ENCODE results near the gene KRT10. TPM values are rescaled to one million over a fixed set of nuclear protein-coding genes. Genes with fewer than 3 reads are reported as not detected.

The KRT10 gene
- total and polyA plus RNA-seq, 4 donors, result 4.3 to 65.0 (median 40.0) TPM

DNA sequence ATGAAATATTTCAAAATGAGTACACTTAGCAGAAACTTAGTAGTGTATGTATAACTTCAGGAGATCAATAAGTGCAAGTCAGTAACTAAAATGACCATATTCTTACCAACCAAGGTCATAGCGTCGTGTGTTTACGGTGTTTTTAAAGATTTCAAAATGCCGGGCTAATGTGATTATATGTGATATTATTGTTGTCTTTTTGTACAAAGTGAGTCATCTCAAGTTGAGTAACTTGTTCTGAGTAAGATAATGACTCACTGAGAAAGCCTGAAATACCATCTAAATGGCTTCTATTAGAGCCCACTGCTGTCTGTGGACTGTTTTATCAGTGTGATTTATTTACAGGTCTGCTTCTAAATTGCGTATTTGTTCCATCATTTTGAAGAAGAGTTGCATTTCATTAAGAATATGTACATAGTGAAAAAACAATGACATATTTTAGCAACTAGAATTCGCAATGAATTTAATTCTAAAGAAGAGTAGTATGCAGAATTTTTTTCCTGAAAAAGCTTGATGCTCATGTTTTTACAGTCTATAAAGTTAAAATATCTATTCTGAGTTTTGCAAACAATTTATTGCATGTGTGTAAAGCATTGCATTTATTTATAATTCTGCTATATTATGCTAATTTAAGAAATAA lies 31.9 kb upstream of the KRT10 start:
- no peak overlapping the region for H3K27ac ChIP-seq (ENCODE audit: low read depth, low read length)
- no peaks in the 10 kb centered on the region for H3K36me3 ChIP-seq (ENCODE audit: control insufficient read depth, insufficient read depth, low read length)
- H3K27me3 ChIP-seq (ENCODE audit: control insufficient read depth, insufficient read depth, low read length), result no peaks in the 10 kb centered on the region
- H3K4me1 ChIP-seq (ENCODE audit: control insufficient read depth, insufficient read depth, low read length), result no peaks in the 10 kb centered on the region
- H3K4me3 ChIP-seq (ENCODE audit: low read depth, low read length), result no peak overlapping the region
- no CpG with 5 or more reads among the region's 6 CpGs for WGBS (ENCODE audit: insufficient coverage)
- H3K9me3 ChIP-seq (ENCODE audit: control insufficient read depth, insufficient read depth, low read length), result no peaks in the 10 kb centered on the region
- DNase-seq (ENCODE audit: low read depth in 4 of 6, low spot score in 6 of 6), result no peak

DNA sequence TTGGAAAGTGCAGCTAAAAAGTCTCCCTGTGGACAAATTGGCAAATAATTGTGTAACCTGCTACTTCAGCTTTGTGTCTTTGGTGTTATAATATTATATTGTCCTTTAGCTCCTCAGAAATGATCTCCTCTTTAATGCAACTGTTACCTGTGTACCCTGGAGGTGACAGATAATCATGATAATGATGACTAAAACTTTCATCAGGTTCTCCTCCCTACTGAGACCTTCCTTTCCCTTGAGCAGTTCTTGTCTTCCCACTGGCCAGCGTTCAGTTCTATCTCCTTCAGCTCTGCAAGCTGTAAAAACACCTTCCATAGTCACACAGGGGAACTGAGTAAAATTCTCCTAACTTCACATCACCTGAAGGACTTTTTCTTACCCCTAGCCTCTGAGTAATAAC lies 29.9 kb upstream of the KRT10 start:
- no peak for DNase-seq (ENCODE audit: low read depth in 4 of 6, low spot score in 6 of 6)
- Histone ChIP-seq H3K4me3 (ENCODE audit: low read depth, low read length) (no peak overlapping the region), H3K27me3 (ENCODE audit: control insufficient read depth, insufficient read depth, low read length) (no peaks in the 10 kb centered on the region), H3K36me3 (ENCODE audit: control insufficient read depth, insufficient read depth, low read length) (no peaks in the 10 kb centered on the region), H3K27ac (ENCODE audit: low read depth, low read length) (no peak overlapping the region), H3K9me3 (ENCODE audit: control insufficient read depth, insufficient read depth, low read length) (no peaks in the 10 kb centered on the region), H3K4me1 (ENCODE audit: control insufficient read depth, insufficient read depth, low read length) (no peaks in the 10 kb centered on the region)
- WGBS (ENCODE audit: insufficient coverage), result 30% methylated on average over 1 of the region's 1 CpG

DNA sequence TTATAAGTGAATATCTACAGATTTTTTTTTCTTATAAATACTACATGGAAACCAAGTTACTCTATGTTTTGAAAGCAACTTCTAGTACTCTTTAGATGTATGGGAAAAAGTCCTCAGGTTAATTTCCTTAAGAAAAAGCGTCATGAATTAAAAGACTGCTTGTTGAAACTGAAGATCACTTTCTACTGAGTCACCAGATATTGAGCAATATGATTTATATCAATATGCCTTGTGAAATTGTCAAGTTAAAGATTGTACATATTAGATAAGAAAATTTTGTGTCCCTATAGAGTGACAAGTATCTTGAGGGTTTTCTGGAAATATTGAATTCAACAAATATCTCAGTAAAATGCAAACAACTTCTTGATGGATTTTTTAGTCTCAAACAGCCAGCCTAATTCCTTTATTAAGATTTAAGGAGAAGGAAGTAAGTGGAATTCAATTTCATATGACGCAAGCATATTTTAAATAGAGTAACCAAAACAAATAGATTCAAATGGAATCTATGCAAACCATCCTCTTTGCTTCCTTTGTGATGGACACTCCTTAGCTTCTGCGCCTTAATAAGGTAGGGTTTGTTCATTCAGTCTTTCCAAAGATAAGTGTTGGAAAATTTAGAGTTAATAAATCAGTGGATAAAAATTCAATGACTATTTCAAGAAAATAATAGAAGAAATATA lies 28.0 kb upstream of the KRT10 start:
- Histone ChIP-seq H3K9me3 (ENCODE audit: control insufficient read depth, insufficient read depth, low read length) (no peaks in the 10 kb centered on the region), H3K4me1 (ENCODE audit: control insufficient read depth, insufficient read depth, low read length) (no peaks in the 10 kb centered on the region), H3K4me3 (ENCODE audit: low read depth, low read length) (no peak overlapping the region), H3K27ac (ENCODE audit: low read depth, low read length) (no peak overlapping the region), H3K27me3 (ENCODE audit: control insufficient read depth, insufficient read depth, low read length) (no peaks in the 10 kb centered on the region), H3K36me3 (ENCODE audit: control insufficient read depth, insufficient read depth, low read length) (no peaks in the 10 kb centered on the region)
- no CpG with 5 or more reads among the region's 3 CpGs for WGBS (ENCODE audit: insufficient coverage)
- no peak for DNase-seq (ENCODE audit: low read depth in 4 of 6, low spot score in 6 of 6)

DNA sequence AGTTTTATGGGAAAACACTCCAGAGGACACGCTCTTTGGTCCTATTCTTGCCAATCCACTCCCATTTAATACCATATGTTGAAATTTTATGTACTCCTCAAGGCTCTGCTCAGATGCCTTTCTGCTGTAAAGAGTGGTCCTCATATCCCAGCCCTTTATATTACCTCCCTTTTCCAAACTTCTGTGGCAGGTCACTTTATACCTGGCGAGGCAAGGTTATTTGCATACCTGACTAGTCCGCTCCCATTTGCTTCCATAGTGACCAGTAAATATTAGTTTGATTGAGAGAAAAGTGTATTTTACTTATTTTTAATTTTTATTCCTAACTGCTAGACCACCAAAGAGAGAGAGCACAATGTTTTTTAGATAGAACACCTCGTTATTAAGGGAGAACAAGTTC lies 27.3 kb upstream of the KRT10 start:
- no peak overlapping the region for H3K4me3 ChIP-seq (ENCODE audit: low read depth, low read length)
- no peaks in the 10 kb centered on the region for H3K27me3 ChIP-seq (ENCODE audit: control insufficient read depth, insufficient read depth, low read length)
- no peaks in the 10 kb centered on the region for H3K4me1 ChIP-seq (ENCODE audit: control insufficient read depth, insufficient read depth, low read length)
- DNase-seq (ENCODE audit: low read depth in 4 of 6, low spot score in 6 of 6), result no peak
- no peaks in the 10 kb centered on the region for H3K36me3 ChIP-seq (ENCODE audit: control insufficient read depth, insufficient read depth, low read length)
- no peak overlapping the region for H3K27ac ChIP-seq (ENCODE audit: low read depth, low read length)
- whole genome bisulfite sequencing (ENCODE audit: insufficient coverage), result no CpG with 5 or more reads among the region's 4 CpGs
- no peaks in the 10 kb centered on the region for H3K9me3 ChIP-seq (ENCODE audit: control insufficient read depth, insufficient read depth, low read length)

DNA sequence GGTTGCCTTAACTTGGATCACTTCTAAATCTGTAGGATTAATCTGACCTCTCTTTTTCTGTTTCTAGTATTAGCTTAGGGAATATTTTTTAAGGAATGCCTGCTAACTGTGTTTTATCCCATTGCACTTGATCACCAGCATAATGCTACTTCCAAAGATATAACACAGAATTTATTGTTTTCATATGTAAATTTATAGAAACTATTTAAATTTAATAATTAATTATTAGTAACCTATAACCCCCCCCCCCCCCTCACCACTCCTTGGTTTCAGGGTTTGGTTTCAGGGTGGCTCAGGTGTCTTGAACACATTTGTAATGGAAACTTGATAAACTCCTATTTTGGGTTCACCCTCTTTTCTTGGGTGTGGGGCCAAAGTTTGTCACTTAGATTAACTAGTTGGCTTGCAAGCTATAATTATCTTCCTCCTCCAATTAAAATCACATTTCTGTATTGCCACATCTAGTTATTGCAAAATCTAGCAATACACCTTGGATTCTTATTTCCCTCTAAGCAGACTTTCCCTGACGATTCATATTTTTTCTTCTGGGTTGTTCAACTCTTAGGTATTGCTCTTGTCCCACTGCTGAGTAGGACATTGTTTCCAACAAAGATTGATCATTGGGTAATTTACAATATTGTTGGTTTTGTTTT lies 26.3 kb upstream of the KRT10 start:
- Histone ChIP-seq H3K27ac (ENCODE audit: low read depth, low read length) (no peak overlapping the region), H3K27me3 (ENCODE audit: control insufficient read depth, insufficient read depth, low read length) (no peaks in the 10 kb centered on the region), H3K4me3 (ENCODE audit: low read depth, low read length) (no peak overlapping the region), H3K36me3 (ENCODE audit: control insufficient read depth, insufficient read depth, low read length) (no peaks in the 10 kb centered on the region), H3K9me3 (ENCODE audit: control insufficient read depth, insufficient read depth, low read length) (no peaks in the 10 kb centered on the region), H3K4me1 (ENCODE audit: control insufficient read depth, insufficient read depth, low read length) (no peaks in the 10 kb centered on the region)
- no CpG with 5 or more reads among the region's 1 CpG for WGBS (ENCODE audit: insufficient coverage)
- DNase-seq (ENCODE audit: low read depth in 4 of 6, low spot score in 6 of 6), result no peak

DNA sequence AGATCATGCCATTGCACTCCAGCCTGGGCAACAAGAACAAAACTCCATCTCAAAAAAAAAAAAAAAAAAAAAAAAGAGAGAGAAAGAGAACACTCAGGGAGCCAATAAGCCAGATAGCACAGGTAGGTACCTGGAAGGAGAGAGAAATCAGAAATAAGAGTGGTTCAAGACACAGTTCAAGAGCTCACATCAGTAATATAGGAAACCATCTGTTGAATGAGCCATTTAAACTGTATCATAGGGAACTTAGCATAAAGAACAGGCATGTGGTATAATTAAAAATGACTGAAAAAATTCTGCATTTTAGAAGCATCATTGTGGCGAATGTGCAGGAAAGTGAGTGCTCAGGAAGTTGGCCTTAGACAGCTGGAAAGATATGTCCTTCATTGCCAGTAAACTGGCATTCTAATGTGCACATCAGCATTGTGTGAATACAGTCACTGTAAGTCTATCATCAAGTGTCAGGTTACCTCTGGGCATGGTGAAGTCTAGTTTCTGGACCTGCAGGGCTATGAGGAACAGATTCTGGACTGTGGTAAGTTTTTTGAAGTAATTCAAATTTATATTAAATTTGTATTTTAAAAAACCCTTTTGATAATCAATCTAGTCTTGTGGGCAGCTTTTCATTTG lies 24.2 kb upstream of the KRT10 start:
- no peak overlapping the region for H3K4me3 ChIP-seq (ENCODE audit: low read depth, low read length)
- no peaks in the 10 kb centered on the region for H3K4me1 ChIP-seq (ENCODE audit: control insufficient read depth, insufficient read depth, low read length)
- no peak overlapping the region for H3K27ac ChIP-seq (ENCODE audit: low read depth, low read length)
- no peaks in the 10 kb centered on the region for H3K27me3 ChIP-seq (ENCODE audit: control insufficient read depth, insufficient read depth, low read length)
- DNase-seq (ENCODE audit: low read depth in 4 of 6, low spot score in 6 of 6), result no peak
- no peaks in the 10 kb centered on the region for H3K36me3 ChIP-seq (ENCODE audit: control insufficient read depth, insufficient read depth, low read length)
- H3K9me3 ChIP-seq (ENCODE audit: control insufficient read depth, insufficient read depth, low read length), result no peaks in the 10 kb centered on the region
- 85% methylated on average over 1 of the region's 1 CpG for WGBS (ENCODE audit: insufficient coverage)

DNA sequence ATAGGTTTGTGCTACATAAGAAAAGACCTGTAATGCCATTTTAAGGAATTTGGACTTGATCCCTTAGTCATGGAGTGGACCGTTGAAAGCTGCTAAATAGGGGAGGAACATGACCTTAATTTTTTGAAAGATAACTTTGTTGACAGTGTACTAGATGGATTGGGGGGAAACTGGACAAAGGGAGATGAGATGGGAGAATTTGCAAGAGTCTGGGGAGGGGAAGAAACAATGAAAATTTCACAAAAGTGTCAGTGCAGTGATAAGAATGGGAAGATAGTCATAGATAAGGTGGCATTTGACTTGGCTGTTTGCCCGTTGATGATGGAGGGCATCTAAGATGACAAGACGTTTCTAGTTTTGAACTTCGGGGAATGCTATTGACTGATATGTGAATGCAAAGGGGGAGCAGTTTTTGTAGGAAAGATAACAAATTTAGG lies 22.3 kb upstream of the KRT10 start:
- Histone ChIP-seq H3K27ac (ENCODE audit: low read depth, low read length) (no peak overlapping the region), H3K4me1 (ENCODE audit: control insufficient read depth, insufficient read depth, low read length) (no peaks in the 10 kb centered on the region), H3K27me3 (ENCODE audit: control insufficient read depth, insufficient read depth, low read length) (no peaks in the 10 kb centered on the region), H3K9me3 (ENCODE audit: control insufficient read depth, insufficient read depth, low read length) (no peaks in the 10 kb centered on the region), H3K4me3 (ENCODE audit: low read depth, low read length) (no peak overlapping the region), H3K36me3 (ENCODE audit: control insufficient read depth, insufficient read depth, low read length) (no peaks in the 10 kb centered on the region)
- no peak for DNase-seq (ENCODE audit: low read depth in 4 of 6, low spot score in 6 of 6)
- 87% methylated on average over 2 of the region's 4 CpGs for WGBS (ENCODE audit: insufficient coverage)

DNA sequence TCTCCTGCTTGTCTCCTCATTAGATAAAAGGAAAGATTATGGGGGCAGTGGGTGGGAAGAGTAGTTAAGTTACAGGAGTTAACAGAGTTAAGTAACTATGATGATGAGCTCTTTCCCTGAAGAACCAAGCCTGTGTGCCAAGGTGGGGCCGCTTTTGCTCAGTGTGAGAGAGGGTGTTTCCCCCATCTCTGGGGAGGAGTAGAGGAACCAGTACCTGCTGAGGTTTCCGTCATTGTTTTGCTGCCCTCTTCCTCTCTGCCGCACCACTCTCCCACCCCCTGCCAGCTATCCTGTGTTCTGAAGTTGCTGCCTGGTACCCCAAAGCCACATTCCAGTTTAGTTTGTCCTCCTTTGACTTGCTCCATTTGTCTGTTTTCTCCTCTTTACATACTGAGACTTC lies 20.8 kb upstream of the KRT10 start:
- H3K9me3 ChIP-seq (ENCODE audit: control insufficient read depth, insufficient read depth, low read length), result no peaks in the 10 kb centered on the region
- H3K36me3 ChIP-seq (ENCODE audit: control insufficient read depth, insufficient read depth, low read length), result no peaks in the 10 kb centered on the region
- no peak for DNase-seq (ENCODE audit: low read depth in 4 of 6, low spot score in 6 of 6)
- no CpG with 5 or more reads among the region's 3 CpGs for WGBS (ENCODE audit: insufficient coverage)
- H3K27ac ChIP-seq (ENCODE audit: low read depth, low read length), result no peak overlapping the region
- H3K27me3 ChIP-seq (ENCODE audit: control insufficient read depth, insufficient read depth, low read length), result no peaks in the 10 kb centered on the region
- no peak overlapping the region for H3K4me3 ChIP-seq (ENCODE audit: low read depth, low read length)
- no peaks in the 10 kb centered on the region for H3K4me1 ChIP-seq (ENCODE audit: control insufficient read depth, insufficient read depth, low read length)

DNA sequence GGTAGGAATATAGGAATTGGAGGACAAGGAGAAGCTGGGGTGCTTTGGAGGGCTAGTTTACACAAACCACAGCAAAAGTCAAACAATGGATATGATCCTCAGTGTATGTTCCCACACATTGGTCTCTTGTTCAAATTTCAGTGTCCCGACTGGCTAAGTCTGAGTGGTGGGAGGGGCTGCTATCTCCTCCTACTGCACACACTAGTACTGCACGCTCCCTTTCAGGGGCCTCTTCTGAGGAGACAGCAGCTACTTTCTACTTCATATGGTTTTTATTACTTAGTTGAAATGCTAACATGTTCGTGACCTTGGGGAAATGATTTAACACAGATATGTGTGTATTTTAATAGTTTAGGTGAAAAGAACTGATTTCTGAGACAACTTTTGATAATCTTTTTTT lies 18.8 kb upstream of the KRT10 start:
- Histone ChIP-seq H3K27ac (ENCODE audit: low read depth, low read length) (no peak overlapping the region), H3K4me1 (ENCODE audit: control insufficient read depth, insufficient read depth, low read length) (no peaks in the 10 kb centered on the region), H3K27me3 (ENCODE audit: control insufficient read depth, insufficient read depth, low read length) (no peaks in the 10 kb centered on the region), H3K9me3 (ENCODE audit: control insufficient read depth, insufficient read depth, low read length) (no peaks in the 10 kb centered on the region), H3K36me3 (ENCODE audit: control insufficient read depth, insufficient read depth, low read length) (no peaks in the 10 kb centered on the region), H3K4me3 (ENCODE audit: low read depth, low read length) (no peak overlapping the region)
- WGBS (ENCODE audit: insufficient coverage), result no CpG with 5 or more reads among the region's 3 CpGs
- no peak for DNase-seq (ENCODE audit: low read depth in 4 of 6, low spot score in 6 of 6)

Data from spinal cord (tissue), 10 donors.